HCT116 (cell line): Measurements from ENCODE around the gene DEFB129. TPM values are rescaled to one million over a fixed set of nuclear protein-coding genes. Genes with fewer than 3 reads are reported as not detected.

Experiments used
- ATAC-seq: fragments of 200-7000 bp; cut with Tn5 transposase; 2 replicates; pipeline ENCODE4 v1.9.1; 2020; ENCODE audit warnings: mild to moderate bottlenecking, moderate library complexity
- BruUV-seq: library from RNA; stranded (reverse); fragments of 400-500 nt; replicated peaks from 2 replicates; lab custom pipeline; 2021; lab: Mats Ljungman, UMichigan
- CTCF ChIA-PET: fragments of 300-600 bp; sonication (Branson Sonifier 250); formaldehyde crosslinking; loops from one replicate; lab custom pipeline; 2021; ENCODE audit warnings: antibody characterized with exemption; lab: Charles Lee
- POLR2A ChIA-PET: fragments of 300-600, 350-600 bp; sonication (Branson Sonifier 250); formaldehyde crosslinking; loops from one replicate; lab custom pipeline; 2021; ENCODE audit warnings: antibody characterized with exemption; lab: Charles Lee
- RAD21 ChIA-PET, 2 experiments: fragments of 300-600 bp; sonication (Branson Sonifier 250); formaldehyde crosslinking; loops; one replicate each; lab custom pipeline; 2023; ENCODE audit warnings: low total read pairs in 2 of 2; ENCODE audit not compliant: uncharacterized antibody in 2 of 2, unreplicated experiment in 2 of 2, low non-redundant PET in 1 of 2; lab: Charles Lee
- DNase-seq: peaks from one replicate; pipeline ENCODE4 v3.0.0-alpha.2; 2010; ENCODE audit warnings: low read depth, low spot score
- H2AFZ ChIP-seq: fragments of 200-600 bp; shearing (Covaris generic), sonication (generic); 2 replicates; pipeline ENCODE4 v1.6.1; 2017; ENCODE audit warnings: low read depth, mixed run types, mixed read lengths, antibody characterized with exemption, low read length; ENCODE audit not compliant: poor library complexity, severe bottlenecking
- H3K27ac ChIP-seq: 2 replicates; pipeline ENCODE4 v1.5.1; 2012; ENCODE audit warnings: low read depth, low read length
- H3K27me3 ChIP-seq: fragments of 200-600 bp; sonication (generic); 2 replicates; pipeline ENCODE4 v1.6.1; 2016; ENCODE audit warnings: mixed run types, low read length, mixed read lengths; ENCODE audit not compliant: insufficient read depth
- H3K36me3 ChIP-seq, 2 experiments: fragments of 200-500 bp in 1 of 2; fragments of 200-600 bp in 1 of 2; sonication (Bioruptor generic) in 1 of 2; sonication (generic) in 1 of 2; 2 replicates each; pipeline versions ENCODE4 v1.5.1 to v1.6.1; 2014 to 2016; ENCODE audit warnings: low read length in 2 of 2, inconsistent platforms in 1 of 2, mixed read lengths in 1 of 2, mixed run types in 1 of 2; ENCODE audit not compliant: insufficient read depth in 2 of 2, control insufficient read depth in 1 of 2
- H3K4me1 ChIP-seq, 2 experiments: fragments of 200-600 bp in 1 of 2; sonication (generic) in 1 of 2; 2 replicates each; pipeline versions ENCODE4 v1.5.1 to v1.6.1; 2012 to 2017; ENCODE audit warnings: low read length in 2 of 2, inconsistent platforms in 1 of 2, mild to moderate bottlenecking in 1 of 2, mixed read lengths in 1 of 2, mixed run types in 1 of 2, moderate library complexity in 1 of 2; ENCODE audit not compliant: insufficient read depth in 2 of 2, control insufficient read depth in 1 of 2
- H3K4me2 ChIP-seq: fragments of 200-600 bp; sonication (generic); 2 replicates; pipeline ENCODE4 v1.6.1; 2017; ENCODE audit warnings: mixed run types, low read length, mixed read lengths
- H3K4me3 ChIP-seq, 2 experiments: fragments of 200-600 bp in 1 of 2; sonication (generic) in 1 of 2; replicated peaks in 1 of 2; 2 replicates each; pipeline ENCODE4 v1.5.1; 2011 to 2016; ENCODE audit warnings: low read length in 2 of 2, control low read depth in 1 of 2, low read depth in 1 of 2, mild to moderate bottlenecking in 1 of 2, mixed read lengths in 1 of 2, mixed run types in 1 of 2
- H3K79me2 ChIP-seq: fragments of 200-600 bp; sonication (generic); 2 replicates; pipeline ENCODE4 v1.6.1; 2017; ENCODE audit warnings: mild to moderate bottlenecking, mixed run types, low read length, moderate library complexity, mixed read lengths; ENCODE audit not compliant: insufficient read depth
- H3K9ac ChIP-seq: fragments of 200-600 bp; sonication (generic); 2 replicates; pipeline ENCODE4 v1.6.1; 2016; ENCODE audit warnings: low read length, mixed read lengths
- H3K9me2 ChIP-seq: fragments of 200-600 bp; sonication (generic), shearing (Covaris generic); 2 replicates; pipeline ENCODE4 v1.6.1; 2017; ENCODE audit warnings: mixed run types, mild to moderate bottlenecking, moderate library complexity; ENCODE audit not compliant: insufficient read depth
- H3K9me3 ChIP-seq, 2 experiments: fragments of 200-500 bp in 1 of 2; fragments of 200-600 bp in 1 of 2; sonication (Bioruptor generic) in 1 of 2; sonication (generic) in 1 of 2; 2 replicates each; pipeline ENCODE4 v1.6.1; 2014 to 2017; ENCODE audit warnings: low read length in 2 of 2, mixed read lengths in 2 of 2, inconsistent platforms in 1 of 2, low read depth in 1 of 2, mild to moderate bottlenecking in 1 of 2, mixed run types in 1 of 2, moderate library complexity in 1 of 2; ENCODE audit not compliant: control insufficient read depth in 1 of 2, insufficient read depth in 1 of 2
- H4K20me1 ChIP-seq: fragments of 200-600 bp; sonication (generic), shearing (Covaris generic); 2 replicates; pipeline ENCODE4 v1.6.1; 2017; ENCODE audit warnings: mixed run types, mild to moderate bottlenecking, moderate library complexity; ENCODE audit not compliant: insufficient read depth
- CEBPB ChIP-seq: IDR thresholded peaks from 2 replicates; pipeline ENCODE4 v1.6.1; 2012; ENCODE audit warnings: low read depth
- ELF1 ChIP-seq: IDR thresholded peaks from 2 replicates; pipeline ENCODE4 v1.6.1; 2012; ENCODE audit warnings: low read depth, borderline replicate concordance
- EZH2 ChIP-seq: fragments of 200-600 bp; sonication (generic); IDR thresholded peaks from 2 replicates; pipeline ENCODE4 v1.6.1; 2017; ENCODE audit warnings: antibody characterized with exemption, mixed run types
- EZH2phosphoT487 ChIP-seq: fragments of 200-600 bp; IDR thresholded peaks from 2 replicates; pipeline ENCODE4 v1.6.1; 2018; ENCODE audit warnings: antibody characterized with exemption, borderline replicate concordance
- FOSL1 ChIP-seq: IDR thresholded peaks from 2 replicates; pipeline ENCODE4 v1.6.1; 2012; ENCODE audit warnings: low read depth
- JUND ChIP-seq: IDR thresholded peaks from 2 replicates; pipeline ENCODE4 v1.6.1; 2012
- POLR2A ChIP-seq: IDR thresholded peaks from 2 replicates; pipeline ENCODE4 v1.7.0; 2011; ENCODE audit warnings: borderline replicate concordance; ENCODE audit not compliant: insufficient read depth, insufficient read length; ENCODE audit errors: extremely low read depth
- POLR2AphosphoS5 ChIP-seq: IDR thresholded peaks from 2 replicates; pipeline ENCODE4 v1.6.1; 2011; ENCODE audit warnings: mild to moderate bottlenecking, low read depth, low read length, moderate library complexity
- SP1 ChIP-seq: IDR thresholded peaks from 2 replicates; pipeline ENCODE4 v1.6.1; 2012; ENCODE audit warnings: low read depth
- TCF7L2 ChIP-seq: IDR thresholded peaks from 2 replicates; pipeline ENCODE4 v1.7.0; 2011; ENCODE audit warnings: borderline replicate concordance, inconsistent platforms; ENCODE audit not compliant: insufficient read depth, insufficient read length; ENCODE audit errors: extremely low read depth
- ZFX ChIP-seq: fragments of 450-650 bp; IDR thresholded peaks from 2 replicates; pipeline ENCODE4 v1.6.1; 2017
- ZNF274 ChIP-seq: fragments of 200-500 bp; sonication (Bioruptor generic); IDR thresholded peaks from 2 replicates; pipeline ENCODE4 v1.6.1; 2014; ENCODE audit warnings: mild to moderate bottlenecking, low read depth, low read length, inconsistent platforms
- intact Hi-C: fragments of 100-400 bp; cut with micrococcal nuclease; formaldehyde crosslinking; loops from 2 replicates; pipeline ENCODE4 v1.10.0; 2022
- total RNA-seq: library from RNA; stranded (reverse); gene quantifications from one replicate; pipeline ENCODE4 v1.2.1, GENCODE V29; 2021; ENCODE audit not compliant: unreplicated experiment
- TF ChIP-seq, protein P1 (sequence below): IDR thresholded peaks from 2 replicates; pipeline ENCODE4 v1.6.1; 2012
- TF ChIP-seq, protein P2 (sequence below): IDR thresholded peaks from 2 replicates; pipeline ENCODE4 v1.6.1; 2012; ENCODE audit warnings: low read depth
- TF ChIP-seq, protein P3 (sequence below): IDR thresholded peaks from 2 replicates; pipeline ENCODE4 v1.6.1; 2011; ENCODE audit warnings: mild to moderate bottlenecking, low read length, moderate library complexity; ENCODE audit not compliant: insufficient replicate concordance; ENCODE audit errors: extremely low read depth
- TF ChIP-seq, protein P4 (sequence below): IDR thresholded peaks from 2 replicates; pipeline ENCODE4 v1.6.1; 2012

The DEFB129 gene
- total RNA-seq, 1 experiment from 2014 or later = not detected

DNA sequence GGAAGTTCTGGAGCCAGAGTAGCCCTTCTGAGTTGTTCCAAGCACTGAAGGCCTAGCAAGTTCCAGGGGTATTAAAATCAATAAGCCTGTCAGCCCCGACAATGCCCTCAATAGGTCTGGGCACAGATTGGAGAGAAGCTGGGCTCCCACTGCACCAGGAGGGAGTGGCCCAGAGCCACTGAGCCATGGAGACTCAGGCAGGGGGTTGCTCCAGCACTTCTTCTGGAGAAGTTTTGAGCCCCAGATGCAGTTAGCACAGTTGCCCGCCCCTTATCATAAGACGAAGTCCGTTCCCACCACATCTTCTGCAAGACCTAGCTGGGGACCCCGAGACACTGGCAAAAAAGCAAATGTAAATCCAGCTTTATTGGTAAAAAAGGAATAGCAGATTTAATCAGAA lies 43.5 kb downstream of the DEFB129 start:
- no peak overlapping the region for H2AFZ ChIP-seq
- POLR2A ChIA-PET = no interaction called here
- TF ChIP-seq POLR2AphosphoS5 = no peak
- no peak for TF ChIP-seq EZH2phosphoT487
- TF ChIP-seq, protein P1, sequence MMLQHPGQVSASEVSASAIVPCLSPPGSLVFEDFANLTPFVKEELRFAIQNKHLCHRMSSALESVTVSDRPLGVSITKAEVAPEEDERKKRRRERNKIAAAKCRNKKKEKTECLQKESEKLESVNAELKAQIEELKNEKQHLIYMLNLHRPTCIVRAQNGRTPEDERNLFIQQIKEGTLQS = no peak
- TF ChIP-seq SP1 = no peak
- no peak for TF ChIP-seq ZFX
- TF ChIP-seq EZH2 = no peak
- no peak for TF ChIP-seq JUND
- no peak for TF ChIP-seq FOSL1
- no peak for TF ChIP-seq CEBPB
- TF ChIP-seq POLR2A = no peak
- TF ChIP-seq, all 23 proteins: peak for 0
- intact Hi-C loops = no loop called here
- Histone ChIP-seq H3K4me2 (no peak overlapping the region), H3K4me3 (no peak overlapping the region), H3K9ac (no peak overlapping the region), H3K27me3 (no peaks in the 10 kb centered on the region), H3K27ac (no peak overlapping the region), H3K36me3 (peaks cover 0 to 4% of the 10 kb centered on the region in 2 experiments; a peak in 2 of 4 replicates), H3K4me1 (peaks cover 6 to 9% of the 10 kb centered on the region in 2 experiments), H4K20me1 (no peaks in the 10 kb centered on the region), H3K9me2 (no peaks in the 10 kb centered on the region), H3K79me2 (no peaks in the 10 kb centered on the region), H3K9me3 (no peaks in the 10 kb centered on the region)
- ChIA-PET CTCF (no interaction called here), RAD21 (no interaction called here)
- BruUV-seq = no TSS peak
- no peak for DNase-seq
- ATAC-seq = no peak

DNA sequence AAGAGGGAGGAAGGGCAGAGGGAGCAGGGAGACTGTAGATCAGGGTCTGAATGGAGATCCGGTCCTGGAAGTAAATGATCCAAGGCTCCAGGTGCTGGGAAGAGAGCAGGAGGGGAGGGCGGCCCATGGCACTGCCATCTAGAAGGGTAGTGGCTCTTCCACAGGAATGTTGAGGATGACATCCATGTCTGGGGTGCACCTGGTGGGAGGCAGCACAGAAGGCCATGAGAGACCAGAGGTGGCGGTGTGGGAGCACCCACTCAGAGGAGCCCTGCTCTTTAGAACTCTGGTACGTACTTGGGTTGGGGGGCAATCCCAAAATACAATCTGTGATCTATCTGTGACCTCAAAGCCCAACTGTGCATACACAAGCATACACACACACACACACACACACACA lies 44.0 kb downstream of the DEFB129 start:
- POLR2A ChIA-PET = no interaction called here
- no peak for TF ChIP-seq EZH2phosphoT487
- no peak for TF ChIP-seq ELF1
- TF ChIP-seq, protein P2, sequence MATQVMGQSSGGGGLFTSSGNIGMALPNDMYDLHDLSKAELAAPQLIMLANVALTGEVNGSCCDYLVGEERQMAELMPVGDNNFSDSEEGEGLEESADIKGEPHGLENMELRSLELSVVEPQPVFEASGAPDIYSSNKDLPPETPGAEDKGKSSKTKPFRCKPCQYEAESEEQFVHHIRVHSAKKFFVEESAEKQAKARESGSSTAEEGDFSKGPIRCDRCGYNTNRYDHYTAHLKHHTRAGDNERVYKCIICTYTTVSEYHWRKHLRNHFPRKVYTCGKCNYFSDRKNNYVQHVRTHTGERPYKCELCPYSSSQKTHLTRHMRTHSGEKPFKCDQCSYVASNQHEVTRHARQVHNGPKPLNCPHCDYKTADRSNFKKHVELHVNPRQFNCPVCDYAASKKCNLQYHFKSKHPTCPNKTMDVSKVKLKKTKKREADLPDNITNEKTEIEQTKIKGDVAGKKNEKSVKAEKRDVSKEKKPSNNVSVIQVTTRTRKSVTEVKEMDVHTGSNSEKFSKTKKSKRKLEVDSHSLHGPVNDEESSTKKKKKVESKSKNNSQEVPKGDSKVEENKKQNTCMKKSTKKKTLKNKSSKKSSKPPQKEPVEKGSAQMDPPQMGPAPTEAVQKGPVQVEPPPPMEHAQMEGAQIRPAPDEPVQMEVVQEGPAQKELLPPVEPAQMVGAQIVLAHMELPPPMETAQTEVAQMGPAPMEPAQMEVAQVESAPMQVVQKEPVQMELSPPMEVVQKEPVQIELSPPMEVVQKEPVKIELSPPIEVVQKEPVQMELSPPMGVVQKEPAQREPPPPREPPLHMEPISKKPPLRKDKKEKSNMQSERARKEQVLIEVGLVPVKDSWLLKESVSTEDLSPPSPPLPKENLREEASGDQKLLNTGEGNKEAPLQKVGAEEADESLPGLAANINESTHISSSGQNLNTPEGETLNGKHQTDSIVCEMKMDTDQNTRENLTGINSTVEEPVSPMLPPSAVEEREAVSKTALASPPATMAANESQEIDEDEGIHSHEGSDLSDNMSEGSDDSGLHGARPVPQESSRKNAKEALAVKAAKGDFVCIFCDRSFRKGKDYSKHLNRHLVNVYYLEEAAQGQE = no peak
- TF ChIP-seq TCF7L2 = no peak
- TF ChIP-seq ZNF274 = no peak
- no peak for TF ChIP-seq POLR2AphosphoS5
- no peak for TF ChIP-seq ZFX
- TF ChIP-seq POLR2A = no peak
- TF ChIP-seq, protein P3, sequence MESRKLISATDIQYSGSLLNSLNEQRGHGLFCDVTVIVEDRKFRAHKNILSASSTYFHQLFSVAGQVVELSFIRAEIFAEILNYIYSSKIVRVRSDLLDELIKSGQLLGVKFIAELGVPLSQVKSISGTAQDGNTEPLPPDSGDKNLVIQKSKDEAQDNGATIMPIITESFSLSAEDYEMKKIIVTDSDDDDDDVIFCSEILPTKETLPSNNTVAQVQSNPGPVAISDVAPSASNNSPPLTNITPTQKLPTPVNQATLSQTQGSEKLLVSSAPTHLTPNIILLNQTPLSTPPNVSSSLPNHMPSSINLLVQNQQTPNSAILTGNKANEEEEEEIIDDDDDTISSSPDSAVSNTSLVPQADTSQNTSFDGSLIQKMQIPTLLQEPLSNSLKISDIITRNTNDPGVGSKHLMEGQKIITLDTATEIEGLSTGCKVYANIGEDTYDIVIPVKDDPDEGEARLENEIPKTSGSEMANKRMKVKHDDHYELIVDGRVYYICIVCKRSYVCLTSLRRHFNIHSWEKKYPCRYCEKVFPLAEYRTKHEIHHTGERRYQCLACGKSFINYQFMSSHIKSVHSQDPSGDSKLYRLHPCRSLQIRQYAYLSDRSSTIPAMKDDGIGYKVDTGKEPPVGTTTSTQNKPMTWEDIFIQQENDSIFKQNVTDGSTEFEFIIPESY = no peak
- no peak for TF ChIP-seq JUND
- TF ChIP-seq, protein P4, sequence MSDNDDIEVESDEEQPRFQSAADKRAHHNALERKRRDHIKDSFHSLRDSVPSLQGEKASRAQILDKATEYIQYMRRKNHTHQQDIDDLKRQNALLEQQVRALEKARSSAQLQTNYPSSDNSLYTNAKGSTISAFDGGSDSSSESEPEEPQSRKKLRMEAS = no peak

More for the DNA sequence above, 44.0 kb downstream of the DEFB129 start:
- Histone ChIP-seq H3K4me1 (peaks cover 6 to 9% of the 10 kb centered on the region in 2 experiments), H3K36me3 (peaks cover 0 to 6% of the 10 kb centered on the region in 2 experiments; a peak in 2 of 4 replicates), H3K9ac (no peak overlapping the region), H3K27me3 (no peaks in the 10 kb centered on the region), H3K79me2 (no peaks in the 10 kb centered on the region), H3K27ac (no peak overlapping the region), H3K9me3 (no peaks in the 10 kb centered on the region), H2AFZ (no peak overlapping the region), H3K4me3 (no peak overlapping the region), H3K4me2 (no peak overlapping the region), H3K9me2 (no peaks in the 10 kb centered on the region), H4K20me1 (no peaks in the 10 kb centered on the region)
- no TSS peak for BruUV-seq
- no peak for ATAC-seq
- intact Hi-C loops = no loop called here
- ChIA-PET RAD21 (no interaction called here), CTCF (no interaction called here)
- DNase-seq = no peak
